ENCODE measurements around the gene WWOX. TPM values are rescaled to one million over a fixed set of nuclear protein-coding genes. Genes with fewer than 3 reads are reported as not detected.

Gene WWOX
- total and polyA plus RNA-seq, 2 of the 8 experiments (the other 6 are each of a cell fraction or from before 2014, with no cell fraction given), result 5.4 to 16.7 TPM

DNA sequence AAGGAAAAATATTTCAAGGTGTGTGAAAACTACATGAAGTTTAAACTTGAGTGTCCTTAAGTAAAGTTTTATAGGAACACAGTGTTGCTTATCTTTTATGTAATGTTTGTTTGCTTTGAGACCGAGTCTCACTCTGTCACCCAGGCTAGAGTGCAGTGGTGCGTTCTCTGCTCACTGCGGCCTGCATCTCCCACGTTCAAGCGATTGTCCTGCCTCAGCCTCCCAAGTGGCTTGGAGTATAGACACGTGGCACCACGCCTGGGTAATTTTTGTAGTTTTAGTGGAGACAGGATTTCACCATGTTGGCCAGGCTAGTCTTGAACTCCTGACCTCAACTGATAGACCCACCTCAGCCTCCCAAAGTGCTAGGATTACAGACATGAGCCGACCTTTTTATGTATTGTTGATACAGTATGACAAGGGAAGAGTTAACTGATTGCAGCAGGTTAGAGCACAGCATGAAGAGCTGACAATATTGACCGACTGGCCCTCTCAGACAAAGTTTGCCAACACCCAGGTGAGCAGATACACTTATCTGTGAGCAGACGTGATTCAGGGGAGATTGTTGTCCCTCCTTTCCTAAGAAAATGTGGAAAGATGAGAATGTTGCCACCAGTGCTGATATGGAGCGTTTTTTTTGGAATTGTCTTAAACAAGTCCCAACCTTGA is 373.7 kb downstream of the WWOX start:
- H2AFZ ChIP-seq (ENCODE audit: low read length), result no peak overlapping the region
- no peak overlapping the region for H2BK5ac ChIP-seq (ENCODE audit: low read depth, low read length)
- no peak overlapping the region for H3K23ac ChIP-seq (ENCODE audit: insufficient read length)
- H3K9ac ChIP-seq (replicated peaks in 1 of 4; ENCODE audit: extremely low read depth in 1 of 4, low read depth in 3 of 4, low read length in 3 of 4), result no peak overlapping the region
- H4K8ac ChIP-seq (ENCODE audit: extremely low read depth, insufficient read depth, low read length), result no peak overlapping the region
- H4K5ac ChIP-seq (ENCODE audit: insufficient read length, low read depth, low read length), result no peak overlapping the region
- no peaks in the 10 kb centered on the region for H3K27me3 ChIP-seq (replicated peaks in 1 of 4; ENCODE audit: control insufficient read depth in 3 of 4, extremely low read depth in 1 of 4, insufficient read depth in 3 of 4, low read length in 3 of 4)
- no peaks in the 10 kb centered on the region; a peak in 1 of 8 replicates for H3K36me3 ChIP-seq (ENCODE audit: control insufficient read depth in 2 of 4, insufficient read depth in 4 of 4, low read length in 3 of 4)
- no peak overlapping the region for H3K27ac ChIP-seq (ENCODE audit: low read depth, low read length)
- 84% methylated on average over 11 of the region's 11 CpGs; no CpG with 5 or more reads in 1 of the 2 experiments for WGBS, 2 experiments (ENCODE audit: extremely low coverage in 1 of 2, insufficient coverage in 1 of 2, insufficient read length in 1 of 2, insufficient replicate concordance in 2 of 2, low coverage in 1 of 2, low lambda C conversion rate in 2 of 2, missing lambda C conversion rate in 1 of 2)
- no peak overlapping the region for H3K14ac ChIP-seq (ENCODE audit: insufficient read length)
- H3K4me1 ChIP-seq (replicated peaks in 1 of 4; ENCODE audit: control insufficient read depth in 3 of 4, insufficient read depth in 4 of 4, low read length in 3 of 4), result peaks cover 0 to under 1% (median 0%) of the 10 kb centered on the region in 4 experiments; a peak in 2 of 7 replicates
- no peak for DNase-seq (ENCODE audit: low read depth in 1 of 2, low spot score in 2 of 2)
- H3K23me2 ChIP-seq (ENCODE audit: low read depth, low read length), result no peaks in the 10 kb centered on the region
- H3K56ac ChIP-seq (replicated peaks; ENCODE audit: insufficient read length, low read depth, low read length), result no peak overlapping the region
- H3K4me2 ChIP-seq (ENCODE audit: insufficient read depth in 1 of 2, low read depth in 2 of 2, low read length in 2 of 2), result no peak overlapping the region
- no peaks in the 10 kb centered on the region for H3K79me2 ChIP-seq (ENCODE audit: control insufficient read depth in 1 of 2, insufficient read depth in 2 of 2, low read length in 2 of 2)
- no peak for FAIRE-seq
- no peak overlapping the region for H2BK20ac ChIP-seq (ENCODE audit: low read length)
- H2BK120ac ChIP-seq (replicated peaks; ENCODE audit: low read depth, low read length), result no peak overlapping the region
- H2BK15ac ChIP-seq (ENCODE audit: low read length), result no peak overlapping the region
- no peak overlapping the region for H4K91ac ChIP-seq (replicated peaks; ENCODE audit: insufficient read length, low read length)
- no peaks in the 10 kb centered on the region for H3K79me1 ChIP-seq (ENCODE audit: low read depth, low read length)
- H3K4ac ChIP-seq (replicated peaks; ENCODE audit: insufficient read length, low read depth, low read length), result no peak overlapping the region
- H3K4me3 ChIP-seq (ENCODE audit: extremely low read depth in 1 of 4, insufficient read depth in 2 of 4, low read depth in 3 of 4, low read length in 4 of 4), result no peak overlapping the region
- ChIA-PET POLR2A (ENCODE audit: partially characterized antibody) (no interaction called here), CTCF (ENCODE audit: partially characterized antibody) (interaction anchor here (0.7 kb wide), 1 partner anchor 32 kb away, joined by 3 read pairs; no protein-coding TSS in a partner anchor)
- H3K9me3 ChIP-seq (ENCODE audit: insufficient read depth in 2 of 2, low read depth in 1 of 2, low read length in 1 of 2), result no peaks in the 10 kb centered on the region
- H3K18ac ChIP-seq (ENCODE audit: extremely low read depth, low read length), result no peak overlapping the region
- no peak overlapping the region for H2AK5ac ChIP-seq (ENCODE audit: low read depth, low read length)
- no peaks in the 10 kb centered on the region for H4K20me1 ChIP-seq (replicated peaks in 1 of 2; ENCODE audit: control insufficient read depth in 1 of 2, insufficient read depth in 2 of 2, low read length in 2 of 2)
- no peak overlapping the region for H2BK12ac ChIP-seq (ENCODE audit: low read depth, low read length)
- no peak for TF ChIP-seq EZH2 (IDR thresholded peaks at IDR 0.05; ENCODE audit: low read depth, low read length, severe bottlenecking)
- no peak for TF ChIP-seq BCL11A (IDR thresholded peaks at IDR 0.05; ENCODE audit: low read depth in 2 of 2, low read length in 2 of 2)
- no peak for TF ChIP-seq TCF12 (IDR thresholded peaks at IDR 0.05; ENCODE audit: low read depth, low read length)
- no peak for TF ChIP-seq JUND (IDR thresholded peaks at IDR 0.05; ENCODE audit: low read length)
- no peak for TF ChIP-seq TAF1 (IDR thresholded peaks at IDR 0.05; ENCODE audit: low read depth, low read length)
- no peak for TF ChIP-seq SIN3A (conservative IDR thresholded peaks at IDR 0.05 in 1 of 2, IDR thresholded peaks at IDR 0.05 in 1 of 2; ENCODE audit: low read depth in 1 of 2, low read length in 2 of 2)
- TF ChIP-seq, protein P1, sequence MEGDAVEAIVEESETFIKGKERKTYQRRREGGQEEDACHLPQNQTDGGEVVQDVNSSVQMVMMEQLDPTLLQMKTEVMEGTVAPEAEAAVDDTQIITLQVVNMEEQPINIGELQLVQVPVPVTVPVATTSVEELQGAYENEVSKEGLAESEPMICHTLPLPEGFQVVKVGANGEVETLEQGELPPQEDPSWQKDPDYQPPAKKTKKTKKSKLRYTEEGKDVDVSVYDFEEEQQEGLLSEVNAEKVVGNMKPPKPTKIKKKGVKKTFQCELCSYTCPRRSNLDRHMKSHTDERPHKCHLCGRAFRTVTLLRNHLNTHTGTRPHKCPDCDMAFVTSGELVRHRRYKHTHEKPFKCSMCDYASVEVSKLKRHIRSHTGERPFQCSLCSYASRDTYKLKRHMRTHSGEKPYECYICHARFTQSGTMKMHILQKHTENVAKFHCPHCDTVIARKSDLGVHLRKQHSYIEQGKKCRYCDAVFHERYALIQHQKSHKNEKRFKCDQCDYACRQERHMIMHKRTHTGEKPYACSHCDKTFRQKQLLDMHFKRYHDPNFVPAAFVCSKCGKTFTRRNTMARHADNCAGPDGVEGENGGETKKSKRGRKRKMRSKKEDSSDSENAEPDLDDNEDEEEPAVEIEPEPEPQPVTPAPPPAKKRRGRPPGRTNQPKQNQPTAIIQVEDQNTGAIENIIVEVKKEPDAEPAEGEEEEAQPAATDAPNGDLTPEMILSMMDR (IDR thresholded peaks at IDR 0.05; ENCODE audit: control extremely low read depth in 1 of 3, insufficient read depth in 1 of 3, low read depth in 1 of 3, low read length in 3 of 3), result no peak
- TF ChIP-seq, protein P2, sequence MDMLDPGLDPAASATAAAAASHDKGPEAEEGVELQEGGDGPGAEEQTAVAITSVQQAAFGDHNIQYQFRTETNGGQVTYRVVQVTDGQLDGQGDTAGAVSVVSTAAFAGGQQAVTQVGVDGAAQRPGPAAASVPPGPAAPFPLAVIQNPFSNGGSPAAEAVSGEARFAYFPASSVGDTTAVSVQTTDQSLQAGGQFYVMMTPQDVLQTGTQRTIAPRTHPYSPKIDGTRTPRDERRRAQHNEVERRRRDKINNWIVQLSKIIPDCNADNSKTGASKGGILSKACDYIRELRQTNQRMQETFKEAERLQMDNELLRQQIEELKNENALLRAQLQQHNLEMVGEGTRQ (IDR thresholded peaks at IDR 0.05; ENCODE audit: low read length), result no peak
- TF ChIP-seq KDM4A (IDR thresholded peaks at IDR 0.05; ENCODE audit: low read depth, low read length, severe bottlenecking), result no peak

Data from H1 (cell line).